Measurements from ENCODE around the gene PJA1. TPM values are rescaled to one million over a fixed set of nuclear protein-coding genes. Genes with fewer than 3 reads are reported as not detected.

Gene PJA1
- polyA plus RNA-seq, 2 of the 4 experiments (the other 2 are of a cell fraction) = 19.6 to 20.2 TPM

GRCh38 chrX:69128588-69128987 lies 36.7 kb downstream of the PJA1 start:
- FAIRE-seq = no peak
- ChIA-PET POLR2A (no interaction called here), CTCF (no interaction called here)
- Histone ChIP-seq H3K4me2 (no peak overlapping the region), H3K9me3 (no peaks in the 10 kb centered on the region), H3K4me3 (no peak overlapping the region), H3K4me1 (no peaks in the 10 kb centered on the region), H3K27ac (no peak overlapping the region)
- 89% methylated on average over 14 of the region's 34 CpGs for WGBS (ENCODE audit: missing lambda C conversion rate)
- TF ChIP-seq POLR2A (IDR thresholded peaks at IDR 0.05; ENCODE audit: low read length) = no peak
- no peak for TF ChIP-seq HDAC2 (IDR thresholded peaks at IDR 0.05)
- TF ChIP-seq, protein P1, sequence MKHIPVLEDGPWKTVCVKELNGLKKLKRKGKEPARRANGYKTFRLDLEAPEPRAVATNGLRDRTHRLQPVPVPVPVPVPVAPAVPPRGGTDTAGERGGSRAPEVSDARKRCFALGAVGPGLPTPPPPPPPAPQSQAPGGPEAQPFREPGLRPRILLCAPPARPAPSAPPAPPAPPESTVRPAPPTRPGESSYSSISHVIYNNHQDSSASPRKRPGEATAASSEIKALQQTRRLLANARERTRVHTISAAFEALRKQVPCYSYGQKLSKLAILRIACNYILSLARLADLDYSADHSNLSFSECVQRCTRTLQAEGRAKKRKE (CRISPR knock-in tag; IDR thresholded peaks at IDR 0.05; ENCODE audit: low read depth) = no peak
- no peak for TF ChIP-seq BHLHE40 (IDR thresholded peaks at IDR 0.05; ENCODE audit: low read depth, low read length)
- TF ChIP-seq GATA3 (IDR thresholded peaks at IDR 0.05; ENCODE audit: borderline replicate concordance) = no peak
- TF ChIP-seq KDM5A (IDR thresholded peaks at IDR 0.05) = no peak
- TF ChIP-seq FOXS1 (CRISPR knock-in tag; IDR thresholded peaks at IDR 0.05) = no peak
- TF ChIP-seq MAFK (IDR thresholded peaks at IDR 0.05; ENCODE audit: partially characterized antibody) = no peak
- no peak for TF ChIP-seq FOSB (CRISPR knock-in tag; IDR thresholded peaks at IDR 0.05)
- TF ChIP-seq, protein P2, sequence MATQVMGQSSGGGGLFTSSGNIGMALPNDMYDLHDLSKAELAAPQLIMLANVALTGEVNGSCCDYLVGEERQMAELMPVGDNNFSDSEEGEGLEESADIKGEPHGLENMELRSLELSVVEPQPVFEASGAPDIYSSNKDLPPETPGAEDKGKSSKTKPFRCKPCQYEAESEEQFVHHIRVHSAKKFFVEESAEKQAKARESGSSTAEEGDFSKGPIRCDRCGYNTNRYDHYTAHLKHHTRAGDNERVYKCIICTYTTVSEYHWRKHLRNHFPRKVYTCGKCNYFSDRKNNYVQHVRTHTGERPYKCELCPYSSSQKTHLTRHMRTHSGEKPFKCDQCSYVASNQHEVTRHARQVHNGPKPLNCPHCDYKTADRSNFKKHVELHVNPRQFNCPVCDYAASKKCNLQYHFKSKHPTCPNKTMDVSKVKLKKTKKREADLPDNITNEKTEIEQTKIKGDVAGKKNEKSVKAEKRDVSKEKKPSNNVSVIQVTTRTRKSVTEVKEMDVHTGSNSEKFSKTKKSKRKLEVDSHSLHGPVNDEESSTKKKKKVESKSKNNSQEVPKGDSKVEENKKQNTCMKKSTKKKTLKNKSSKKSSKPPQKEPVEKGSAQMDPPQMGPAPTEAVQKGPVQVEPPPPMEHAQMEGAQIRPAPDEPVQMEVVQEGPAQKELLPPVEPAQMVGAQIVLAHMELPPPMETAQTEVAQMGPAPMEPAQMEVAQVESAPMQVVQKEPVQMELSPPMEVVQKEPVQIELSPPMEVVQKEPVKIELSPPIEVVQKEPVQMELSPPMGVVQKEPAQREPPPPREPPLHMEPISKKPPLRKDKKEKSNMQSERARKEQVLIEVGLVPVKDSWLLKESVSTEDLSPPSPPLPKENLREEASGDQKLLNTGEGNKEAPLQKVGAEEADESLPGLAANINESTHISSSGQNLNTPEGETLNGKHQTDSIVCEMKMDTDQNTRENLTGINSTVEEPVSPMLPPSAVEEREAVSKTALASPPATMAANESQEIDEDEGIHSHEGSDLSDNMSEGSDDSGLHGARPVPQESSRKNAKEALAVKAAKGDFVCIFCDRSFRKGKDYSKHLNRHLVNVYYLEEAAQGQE (IDR thresholded peaks at IDR 0.05) = no peak
- no peak for TF ChIP-seq ZSCAN20 (CRISPR knock-in tag; IDR thresholded peaks at IDR 0.05)
- no peak for ATAC-seq
- no peak for DNase-seq (ENCODE audit: low read depth in 1 of 2, low spot score in 1 of 2)

DNA sequence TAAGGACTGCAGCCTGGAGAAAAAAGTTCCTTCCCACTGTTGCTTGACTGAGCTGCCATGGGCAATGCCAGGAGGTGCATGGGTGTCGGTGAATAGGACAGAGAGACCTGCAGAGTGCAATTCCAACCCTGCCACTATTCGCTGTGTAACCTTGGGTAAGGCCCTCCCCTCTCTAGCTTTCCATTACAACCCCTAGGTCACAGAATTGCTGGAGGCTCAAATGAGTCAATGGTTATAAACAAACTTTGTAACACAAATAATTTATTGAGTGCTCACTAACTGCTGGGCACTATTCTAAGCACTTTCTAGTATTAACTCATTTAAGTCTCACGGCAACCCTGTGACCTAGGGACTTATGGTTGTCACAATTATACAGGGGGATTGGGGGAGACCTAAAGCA lies 37.8 kb downstream of the PJA1 start:
- WGBS (ENCODE audit: missing lambda C conversion rate) = 70% methylated on average over 3 of the region's 3 CpGs
- DNase-seq (ENCODE audit: low read depth in 1 of 2, low spot score in 1 of 2) = no peak
- ATAC-seq = no peak
- H3K27ac ChIP-seq = no peak overlapping the region
- ChIA-PET CTCF (no interaction called here), POLR2A (no interaction called here)
- TF ChIP-seq POLR2AphosphoS2 (conservative IDR thresholded peaks at IDR 0.05; ENCODE audit: low read length) (no peak), KDM1A (IDR thresholded peaks at IDR 0.05; ENCODE audit: low read depth) (no peak), NFE2L2 (conservative IDR thresholded peaks at IDR 0.05; ENCODE audit: low read length) (no peak), ESRRA (IDR thresholded peaks at IDR 0.05; ENCODE audit: borderline replicate concordance, low read length) (no peak), JUN (IDR thresholded peaks at IDR 0.05) (no peak), CHD2 (IDR thresholded peaks at IDR 0.05; ENCODE audit: low read length, partially characterized antibody) (no peak), EHF (CRISPR knock-in tag; IDR thresholded peaks at IDR 0.05) (no peak), ZNF302 (CRISPR knock-in tag; IDR thresholded peaks at IDR 0.05) (no peak), FOSB (CRISPR knock-in tag; IDR thresholded peaks at IDR 0.05) (no peak), RAD21 (conservative IDR thresholded peaks at IDR 0.05 in 1 of 2, IDR thresholded peaks at IDR 0.05 in 1 of 2) (no peak), HOXB13 (CRISPR knock-in tag; IDR thresholded peaks at IDR 0.05; ENCODE audit: low read depth) (no peak), HDAC2 (IDR thresholded peaks at IDR 0.05) (no peak)
- TF ChIP-seq, protein P1 (CRISPR knock-in tag; IDR thresholded peaks at IDR 0.05; ENCODE audit: low read depth) = no peak
- TF ChIP-seq, protein P3, sequence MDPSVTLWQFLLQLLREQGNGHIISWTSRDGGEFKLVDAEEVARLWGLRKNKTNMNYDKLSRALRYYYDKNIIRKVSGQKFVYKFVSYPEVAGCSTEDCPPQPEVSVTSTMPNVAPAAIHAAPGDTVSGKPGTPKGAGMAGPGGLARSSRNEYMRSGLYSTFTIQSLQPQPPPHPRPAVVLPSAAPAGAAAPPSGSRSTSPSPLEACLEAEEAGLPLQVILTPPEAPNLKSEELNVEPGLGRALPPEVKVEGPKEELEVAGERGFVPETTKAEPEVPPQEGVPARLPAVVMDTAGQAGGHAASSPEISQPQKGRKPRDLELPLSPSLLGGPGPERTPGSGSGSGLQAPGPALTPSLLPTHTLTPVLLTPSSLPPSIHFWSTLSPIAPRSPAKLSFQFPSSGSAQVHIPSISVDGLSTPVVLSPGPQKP (IDR thresholded peaks at IDR 0.05; ENCODE audit: low read depth, low read length) = no peak
- FAIRE-seq = no peak
- no peaks in the 10 kb centered on the region for H3K9me3 ChIP-seq
- H3K4me3 ChIP-seq = no peak overlapping the region
- H3K4me1 ChIP-seq = no peaks in the 10 kb centered on the region
- H3K4me2 ChIP-seq = no peak overlapping the region
